Activated T-helper 1 cell treated with anti-CD3 and anti-CD28 coated beads, Interleukin-12 subunit alpha, Interleukin-12 subunit beta, Interleukin-2, Interleukin-4 antibody, amounts not matched to agents 30 ng/mL and 10 ng/mL and 1 ng/mL, durations not matched to agents 14 hours and 24 hours and 36 hours (primary cell): ENCODE data around the gene SNX15. TPM values are rescaled to one million over a fixed set of nuclear protein-coding genes. Genes with fewer than 3 reads are reported as not detected.

ENCODE experiments used
- DNase-seq: peaks from one replicate; pipeline ENCODE4 v3.0.0; 2021; ENCODE audit warnings: low spot score
- H3K27ac Mint-ChIP-seq: one replicate; pipeline ENCODE4 v1.8.0; 2021; ENCODE audit warnings: mild to moderate bottlenecking, mixed read lengths
- H3K27me3 Mint-ChIP-seq: one replicate; pipeline ENCODE4 v1.8.0; 2022; ENCODE audit warnings: mild to moderate bottlenecking, moderate library complexity, mixed read lengths; ENCODE audit not compliant: insufficient read depth
- H3K36me3 Mint-ChIP-seq: one replicate; pipeline ENCODE4 v1.8.0; 2021; ENCODE audit warnings: low read depth, mixed read lengths
- H3K4me1 Mint-ChIP-seq: one replicate; pipeline ENCODE4 v1.8.0; 2021; ENCODE audit warnings: low read depth, mixed read lengths
- H3K4me3 Mint-ChIP-seq: one replicate; pipeline ENCODE4 v1.8.0; 2021; ENCODE audit warnings: mild to moderate bottlenecking, moderate library complexity, mixed read lengths
- H3K9me3 Mint-ChIP-seq: one replicate; pipeline ENCODE4 v1.8.0; 2021; ENCODE audit warnings: mixed read lengths
- intact Hi-C: fragments of 100-400 bp; cut with micrococcal nuclease; formaldehyde crosslinking; loops from one replicate; pipeline ENCODE4 v1.15.1; 2024
- total RNA-seq: library from RNA; stranded (reverse); gene quantifications from 2 replicates; pipeline ENCODE4 v1.2.3, GENCODE V29; 2022

Gene SNX15
- total RNA-seq, 1 donor from 2014 or later, result 19.9 TPM

GRCh38 chr11:65083834-65084597 is 56.8 kb downstream of the SNX15 start, which contains the start of the genes CDCA5 and ZFPL1:
Gene CDCA5 (minus strand): TSS chr11:65084040. CDS start chr11:65083978, 62 bp downstream.
Gene ZFPL1 (plus strand): TSS chr11:65084222. CDS start chr11:65084699, 477 bp downstream.
- H3K27ac Mint-ChIP-seq, result peak within 1 kb of the TSS; percentile 97
- H3K27me3 Mint-ChIP-seq, result no peaks in the 10 kb centered on the region
- intact Hi-C loops, result loop anchor here (1.0 kb wide), 12 partner anchors 12 to 274 kb away; partner anchors contain the start of genes ATG2A, EHD1, FAU and MEN1
- peaks cover 59% of the 10 kb centered on the region for H3K4me1 Mint-ChIP-seq
- H3K36me3 Mint-ChIP-seq, result peaks cover 34% of the 10 kb centered on the region
- H3K9me3 Mint-ChIP-seq, result no peaks in the 10 kb centered on the region
- peak within 1 kb of the TSS; percentile 98 for H3K4me3 Mint-ChIP-seq
- DNase-seq, result peak; percentile 96

- Mint-ChIP-seq H3K36me3 (peaks cover 40% of the 10 kb centered on the region), H3K27ac (peak overlapping the region; percentile 97), H3K9me3 (no peaks in the 10 kb centered on the region), H3K4me3 (peak overlapping the region; percentile 98), H3K4me1 (peaks cover 56% of the 10 kb centered on the region), H3K27me3 (no peaks in the 10 kb centered on the region)
- DNase-seq, result no peak
- intact Hi-C loops, result loop anchor here (1.0 kb wide), 12 partner anchors 12 to 274 kb away; partner anchors contain the start of genes ATG2A, EHD1, FAU and MEN1
Observed at GRCh38 chr11:65084598-65085375, 57.5 kb downstream of the SNX15 start.

GRCh38 chr11:65085446-65085845 is 58.2 kb downstream of the SNX15 start:
- Mint-ChIP-seq H3K4me3 (peak overlapping the region; percentile 98), H3K4me1 (peaks cover 53% of the 10 kb centered on the region), H3K36me3 (peaks cover 38% of the 10 kb centered on the region), H3K9me3 (no peaks in the 10 kb centered on the region), H3K27ac (peak overlapping the region; percentile 20), H3K27me3 (no peaks in the 10 kb centered on the region)
- intact Hi-C loops, result no loop called here
- DNase-seq, result no peak

GRCh38 chr11:65086809-65087208 is 59.6 kb downstream of the SNX15 start:
- Mint-ChIP-seq H3K36me3 (peaks cover 29% of the 10 kb centered on the region), H3K27me3 (no peaks in the 10 kb centered on the region), H3K9me3 (no peaks in the 10 kb centered on the region), H3K4me3 (peak overlapping the region; percentile 39), H3K27ac (no peak overlapping the region), H3K4me1 (peaks cover 41% of the 10 kb centered on the region)
- intact Hi-C loops, result no loop called here
- no peak for DNase-seq

- Mint-ChIP-seq H3K27me3 (no peaks in the 10 kb centered on the region), H3K4me3 (no peak overlapping the region), H3K4me1 (peaks cover 37% of the 10 kb centered on the region), H3K9me3 (no peaks in the 10 kb centered on the region), H3K36me3 (peaks cover 29% of the 10 kb centered on the region), H3K27ac (no peak overlapping the region)
- DNase-seq, result no peak
- intact Hi-C loops, result no loop called here
Observed at GRCh38 chr11:65087216-65087615, 60.0 kb downstream of the SNX15 start.

DNA sequence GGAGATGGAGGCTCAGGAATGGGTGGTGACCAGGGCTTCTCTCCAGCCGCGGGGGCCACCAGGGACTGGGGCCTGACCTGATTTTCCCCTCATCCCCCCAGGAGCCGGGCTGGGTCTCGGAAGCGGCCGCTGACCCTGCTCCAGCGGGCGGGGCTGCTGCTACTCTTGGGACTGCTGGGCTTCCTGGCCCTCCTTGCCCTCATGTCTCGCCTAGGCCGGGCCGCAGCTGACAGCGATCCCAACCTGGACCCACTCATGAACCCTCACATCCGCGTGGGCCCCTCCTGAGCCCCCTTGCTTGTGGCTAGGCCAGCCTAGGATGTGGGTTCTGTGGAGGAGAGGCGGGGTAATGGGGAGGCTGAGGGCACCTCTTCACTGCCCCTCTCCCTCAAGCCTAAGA is 60.6 kb downstream of the SNX15 start:
- H3K9me3 Mint-ChIP-seq, result no peaks in the 10 kb centered on the region
- H3K27me3 Mint-ChIP-seq, result no peaks in the 10 kb centered on the region
- intact Hi-C loops, result no loop called here
- H3K4me1 Mint-ChIP-seq, result peaks cover 31% of the 10 kb centered on the region
- H3K27ac Mint-ChIP-seq, result no peak overlapping the region
- H3K36me3 Mint-ChIP-seq, result peaks cover 26% of the 10 kb centered on the region
- H3K4me3 Mint-ChIP-seq, result no peak overlapping the region
- DNase-seq, result no peak

DNA sequence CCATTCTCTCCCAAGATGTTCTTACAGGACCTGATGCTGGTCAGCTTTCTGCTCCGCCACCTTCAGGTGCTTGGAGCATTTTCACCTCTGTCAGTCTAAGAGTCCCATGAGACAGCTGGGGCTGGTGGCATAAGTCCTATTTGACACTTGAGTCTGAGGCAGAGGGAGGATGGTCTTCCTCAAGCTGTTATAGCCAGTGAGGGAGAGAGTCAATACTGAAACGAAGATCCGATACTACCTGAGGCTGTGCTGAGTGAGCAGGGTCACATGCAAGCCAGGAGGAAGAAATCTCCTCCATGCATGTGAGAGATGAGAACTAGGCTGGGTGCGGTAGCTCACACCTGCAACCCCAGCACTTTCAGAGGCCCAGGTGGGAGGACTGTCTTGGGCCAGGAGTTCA is 62.4 kb downstream of the SNX15 start:
- H3K36me3 Mint-ChIP-seq, result peaks cover 22% of the 10 kb centered on the region
- H3K27ac Mint-ChIP-seq, result no peak overlapping the region
- H3K4me1 Mint-ChIP-seq, result peaks cover 13% of the 10 kb centered on the region
- H3K4me3 Mint-ChIP-seq, result no peak overlapping the region
- H3K9me3 Mint-ChIP-seq, result no peaks in the 10 kb centered on the region
- DNase-seq, result no peak
- intact Hi-C loops, result no loop called here
- H3K27me3 Mint-ChIP-seq, result no peaks in the 10 kb centered on the region

Other genes with a start within 250 kb of the SNX15 start
- gene SF1, start 248.9 kb upstream of the SNX15 start, total RNA-seq, result 518 and 538 TPM in 2 replicates
- gene MAP4K2, start 224.2 kb upstream of the SNX15 start, total RNA-seq, result 70.2 and 70.7 TPM in 2 replicates
- gene MEN1, start 216.9 kb upstream of the SNX15 start, total RNA-seq, result 39.6 and 43.8 TPM in 2 replicates
- gene CDC42BPG, start 182.8 kb upstream of the SNX15 start, total RNA-seq, result 0.29 and 0.44 TPM in 2 replicates
- gene EHD1, start 148.8 kb upstream of the SNX15 start, total RNA-seq, result 88.0 and 96.9 TPM in 2 replicates
- gene ATG2A, start 110.2 kb upstream of the SNX15 start, total RNA-seq, result 24.6 and 24.9 TPM in 2 replicates
- 7.3 and 14.0 TPM in 2 replicates for gene PPP2R5B, start 102.8 kb upstream of the SNX15 start, total RNA-seq
- gene GPHA2, start 91.5 kb upstream of the SNX15 start, total RNA-seq, result not detected in 2 replicates
- not detected in 2 replicates for gene MAJIN, start 55.3 kb upstream of the SNX15 start, total RNA-seq
- not detected in 2 replicates for gene BATF2, start 30.5 kb upstream of the SNX15 start, total RNA-seq
- gene ARL2, start 13.3 kb upstream of the SNX15 start, total RNA-seq, result 67.3 and 71.2 TPM in 2 replicates
- 17.4 and 17.7 TPM in 2 replicates for gene SAC3D1, start 13.8 kb downstream of the SNX15 start, total RNA-seq
- 11.5 and 12.7 TPM in 2 replicates for gene NAALADL1, start 31.1 kb downstream of the SNX15 start, total RNA-seq
- 91.8 and 92.5 TPM in 2 replicates for gene CDCA5, start 56.6 kb downstream of the SNX15 start, total RNA-seq
- gene ZFPL1, start 56.8 kb downstream of the SNX15 start, total RNA-seq, result 31.9 and 34.5 TPM in 2 replicates
- 137 and 139 TPM in 2 replicates for gene VPS51, start 68.8 kb downstream of the SNX15 start, total RNA-seq
- 32.2 and 32.8 TPM in 2 replicates for gene TM7SF2, start 84.4 kb downstream of the SNX15 start, total RNA-seq
- gene ZNHIT2, start 90.3 kb downstream of the SNX15 start, total RNA-seq, result 20.8 and 22.1 TPM in 2 replicates
- gene FAU, start 94.7 kb downstream of the SNX15 start, total RNA-seq, result 1,004 and 1,020 TPM in 2 replicates
- 76.0 and 76.4 TPM in 2 replicates for gene MRPL49, start 94.9 kb downstream of the SNX15 start, total RNA-seq
- gene SYVN1, start 107.1 kb downstream of the SNX15 start, total RNA-seq, result 42.3 and 45.8 TPM in 2 replicates
- gene SPDYC, start 142.8 kb downstream of the SNX15 start, total RNA-seq, result not detected in 2 replicates
- gene CAPN1, start 154.5 kb downstream of the SNX15 start, total RNA-seq, result 85.9 and 93.5 TPM in 2 replicates
- gene POLA2, start 234.5 kb downstream of the SNX15 start, total RNA-seq, result 78.2 and 78.9 TPM in 2 replicates